Stimulated activated CD8-positive, alpha-beta memory T cell treated with anti-CD3 and anti-CD28 coated beads, Interleukin-12 subunit alpha, Interleukin-12 subunit beta, amount 100 ng/mL, for 24 hours (primary cell): ENCODE measurements around the gene PAK4.
A peak's percentile ranks its signal among the peaks of the same experiment; 100 is the strongest.
"Not testable (repeated sequence)": the region's sequence is repeated elsewhere in the genome, so short reads cannot be mapped to it uniquely, and the experiment has no call there.

Experiments
- DNase-seq: peaks from one replicate; pipeline ENCODE4 v3.0.0-alpha.2; 2020; ENCODE audit errors: extremely low read depth

Gene PAK4

GRCh38 chr19:39207293-39207836 is 81.8 kb downstream of the PAK4 start:
- no peak for DNase-seq

- no peak for DNase-seq
Measured at GRCh38 chr19:39208175-39208795, 82.7 kb downstream of the PAK4 start.

GRCh38 chr19:39209196-39209595 is 83.6 kb downstream of the PAK4 start:
- DNase-seq, result no peak

GRCh38 chr19:39211731-39212374 is 86.3 kb downstream of the PAK4 start:
- DNase-seq, result no peak

GRCh38 chr19:39212375-39212742 is 86.8 kb downstream of the PAK4 start:
- peak; percentile 21 for DNase-seq

GRCh38 chr19:39215323-39215722 is 89.7 kb downstream of the PAK4 start:
- not testable (repeated sequence) for DNase-seq

GRCh38 chr19:39217094-39217493 is 91.5 kb downstream of the PAK4 start:
- no peak for DNase-seq

GRCh38 chr19:39218230-39219007 is 92.8 kb downstream of the PAK4 start:
- DNase-seq, result no peak

GRCh38 chr19:39219108-39219507 is 93.5 kb downstream of the PAK4 start:
- DNase-seq, result not testable (repeated sequence)

GRCh38 chr19:39223703-39224279 is 98.2 kb downstream of the PAK4 start:
- DNase-seq, result no peak

- no peak for DNase-seq
Measured at GRCh38 chr19:39224910-39225309, 99.3 kb downstream of the PAK4 start.
